Astrocyte (in vitro differentiated cells and primary cell): ENCODE results near the gene CAMK1D. TPM values are rescaled to one million over a fixed set of nuclear protein-coding genes. Genes with fewer than 3 reads are reported as not detected.

Experiments used
- DNase-seq: peaks from one replicate; pipeline ENCODE4 v3.0.0-alpha.2; 2010; ENCODE audit warnings: low read depth
- FAIRE-seq: peaks from 2 replicates; lab custom pipeline; 2011; peaks lifted over from hg19 to GRCh38; lab: Jason Lieb, UNC
- H2AFZ ChIP-seq: 2 replicates; pipeline ENCODE4 v1.6.0; 2012; ENCODE audit warnings: low read depth, low read length, inconsistent platforms
- H3K27ac ChIP-seq: 2 replicates; pipeline ENCODE4 v1.5.1; 2011; ENCODE audit warnings: low read depth, low read length, inconsistent platforms
- H3K27me3 ChIP-seq: 2 replicates; pipeline ENCODE4 v1.6.0; 2011; ENCODE audit warnings: low read length, inconsistent platforms; ENCODE audit not compliant: insufficient read depth
- H3K36me3 ChIP-seq: 2 replicates; pipeline ENCODE4 v1.5.1; 2011; ENCODE audit warnings: low read length, inconsistent platforms; ENCODE audit not compliant: insufficient read depth
- H3K4me1 ChIP-seq: 2 replicates; pipeline ENCODE4 v1.5.1; 2011; ENCODE audit warnings: low read length, inconsistent platforms; ENCODE audit not compliant: insufficient read depth
- H3K4me2 ChIP-seq: 2 replicates; pipeline ENCODE4 v1.6.0; 2012; ENCODE audit warnings: low read length, inconsistent platforms
- H3K4me3 ChIP-seq: 2 replicates; pipeline ENCODE4 v1.5.1; 2011; ENCODE audit warnings: low read depth, mild to moderate bottlenecking, low read length, inconsistent platforms; ENCODE audit not compliant: insufficient read depth
- H3K79me2 ChIP-seq: 2 replicates; pipeline ENCODE4 v1.6.0; 2012; ENCODE audit warnings: mild to moderate bottlenecking, low read length, inconsistent platforms; ENCODE audit not compliant: insufficient read depth
- H3K9ac ChIP-seq: 2 replicates; pipeline ENCODE4 v1.6.0; 2012; ENCODE audit warnings: mild to moderate bottlenecking, low read length, inconsistent platforms
- H3K9me3 ChIP-seq: 2 replicates; pipeline ENCODE4 v1.5.1; 2012; ENCODE audit warnings: low read depth, mild to moderate bottlenecking, low read length, inconsistent platforms; ENCODE audit not compliant: insufficient read depth
- H4K20me1 ChIP-seq: 2 replicates; pipeline ENCODE4 v1.6.0; 2012; ENCODE audit warnings: low read length, inconsistent platforms; ENCODE audit not compliant: insufficient read depth
- H3K27ac Mint-ChIP-seq: one replicate; pipeline ENCODE4 v1.8.0; 2021; ENCODE audit warnings: mild to moderate bottlenecking, mixed read lengths; ENCODE audit not compliant: unreplicated experiment
- H3K27me3 Mint-ChIP-seq: one replicate; pipeline ENCODE4 v1.8.0; 2021; ENCODE audit warnings: low read depth, mixed read lengths; ENCODE audit not compliant: unreplicated experiment
- H3K36me3 Mint-ChIP-seq: one replicate; pipeline ENCODE4 v1.8.0; 2021; ENCODE audit warnings: low read depth, mixed read lengths; ENCODE audit not compliant: unreplicated experiment
- H3K4me1 Mint-ChIP-seq: one replicate; pipeline ENCODE4 v1.8.0; 2021; ENCODE audit warnings: low read depth, mixed read lengths; ENCODE audit not compliant: unreplicated experiment
- H3K4me3 Mint-ChIP-seq: one replicate; pipeline ENCODE4 v1.8.0; 2021; ENCODE audit warnings: mild to moderate bottlenecking, moderate library complexity, mixed read lengths; ENCODE audit not compliant: unreplicated experiment
- H3K9me3 Mint-ChIP-seq: one replicate; pipeline ENCODE4 v1.8.0; 2021; ENCODE audit warnings: mild to moderate bottlenecking, mixed read lengths; ENCODE audit not compliant: unreplicated experiment
- CTCF ChIP-seq: IDR thresholded peaks from 2 replicates; pipeline ENCODE4 v1.5.1; 2011; ENCODE audit warnings: low read depth, mild to moderate bottlenecking, inconsistent platforms, low read length, moderate library complexity; ENCODE audit not compliant: insufficient read depth
- EZH2 ChIP-seq: IDR thresholded peaks from 2 replicates; pipeline ENCODE4 v1.6.1; 2012; ENCODE audit warnings: mild to moderate bottlenecking, low read length, inconsistent platforms; ENCODE audit not compliant: insufficient read depth
- total RNA-seq: library from RNA; stranded (reverse); gene quantifications from 2 replicates; pipeline ENCODE4 v1.2.1, GENCODE V29; 2021

CAMK1D gene
- total RNA-seq, 1 donor from 2014 or later, result 23.6 TPM

- FAIRE-seq, result peak; percentile 47
These were observed 486.4 kb downstream of the CAMK1D start for GRCh38 chr10:12835709-12836108.

GRCh38 chr10:12838366-12838765 is 489.0 kb downstream of the CAMK1D start:
- FAIRE-seq, result no peak

More at GRCh38 chr10:12835709-12836108, 486.4 kb downstream of the CAMK1D start:
- Histone ChIP-seq H3K4me1 (no peaks in the 10 kb centered on the region), H2AFZ (no peak overlapping the region), H3K9me3 (no peaks in the 10 kb centered on the region), H3K4me2 (peak overlapping the region; percentile 43), H3K9ac (no peak overlapping the region), H4K20me1 (no peaks in the 10 kb centered on the region), H3K79me2 (no peaks in the 10 kb centered on the region), H3K27ac (no peak overlapping the region), H3K4me3 (no peak overlapping the region), H3K27me3 (peaks cover 2% of the 10 kb centered on the region), H3K36me3 (no peaks in the 10 kb centered on the region)
- Mint-ChIP-seq H3K9me3 (no peaks in the 10 kb centered on the region), H3K27me3 (peaks cover 7% of the 10 kb centered on the region), H3K4me1 (peaks cover 17% of the 10 kb centered on the region), H3K27ac (no peak overlapping the region), H3K4me3 (no peak overlapping the region), H3K36me3 (peaks cover 12% of the 10 kb centered on the region)
- DNase-seq, result peak; percentile 81
- TF ChIP-seq EZH2, result no peak
- TF ChIP-seq CTCF, result no peak

More at GRCh38 chr10:12838366-12838765, 489.0 kb downstream of the CAMK1D start:
- H3K36me3 ChIP-seq, result no peaks in the 10 kb centered on the region
- no peak overlapping the region for H3K4me3 ChIP-seq
- no peaks in the 10 kb centered on the region for H3K36me3 Mint-ChIP-seq
- DNase-seq, result no peak
- H3K4me1 ChIP-seq, result no peaks in the 10 kb centered on the region
- no peak overlapping the region for H3K27ac Mint-ChIP-seq
- H3K9me3 ChIP-seq, result no peaks in the 10 kb centered on the region
- H4K20me1 ChIP-seq, result no peaks in the 10 kb centered on the region
- no peaks in the 10 kb centered on the region for H3K79me2 ChIP-seq
- no peak for TF ChIP-seq EZH2
- TF ChIP-seq CTCF, result no peak
- H3K9ac ChIP-seq, result no peak overlapping the region
- H3K27me3 Mint-ChIP-seq, result peaks cover 4% of the 10 kb centered on the region
- peaks cover 2% of the 10 kb centered on the region for H3K27me3 ChIP-seq
- H3K4me1 Mint-ChIP-seq, result peaks cover 17% of the 10 kb centered on the region
- no peak overlapping the region for H3K4me3 Mint-ChIP-seq
- no peak overlapping the region for H3K27ac ChIP-seq
- no peaks in the 10 kb centered on the region for H3K9me3 Mint-ChIP-seq
- no peak overlapping the region for H3K4me2 ChIP-seq
- no peak overlapping the region for H2AFZ ChIP-seq
